ENCODE results near the gene GOSR1.

GOSR1 gene

DNA sequence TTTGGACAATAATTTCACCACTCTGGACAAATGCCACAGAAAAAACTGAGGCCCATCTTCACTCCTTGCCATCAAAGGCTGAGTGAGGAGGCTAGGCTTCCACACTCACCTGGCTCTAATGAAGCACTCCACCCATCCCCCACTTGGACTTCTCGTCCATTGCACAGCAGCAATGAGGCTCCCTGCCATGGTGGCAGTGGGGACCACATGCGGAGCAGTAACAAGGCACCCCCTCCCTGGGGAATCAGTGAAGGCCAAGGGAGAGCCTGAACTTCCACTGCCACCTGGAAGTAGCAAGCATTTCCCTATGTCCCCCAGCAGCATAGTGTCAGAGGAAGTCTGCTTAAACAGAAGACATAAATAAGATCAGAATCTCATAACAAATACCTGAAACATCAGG is 2.0 kb upstream of the GOSR1 start:
- no peak for TF ChIP-seq YY1 (IDR thresholded peaks at IDR 0.05; ENCODE audit: insufficient read depth, insufficient read length)
- TF ChIP-seq ZNF274 (IDR thresholded peaks at IDR 0.05; ENCODE audit: low read depth, low read length) = no peak
- no peak for TF ChIP-seq SUZ12 (IDR thresholded peaks at IDR 0.05; ENCODE audit: extremely low read depth, insufficient read depth, insufficient read length)
- Histone ChIP-seq H3K9me3 (ENCODE audit: insufficient read depth, low read length) (no peaks in the 10 kb centered on the region), H3K4me3 (ENCODE audit: insufficient read length, low read depth) (no peak overlapping the region), H3K4me1 (ENCODE audit: insufficient read depth, insufficient read length) (peaks cover 3% of the 10 kb centered on the region), H3K36me3 (ENCODE audit: insufficient read depth, insufficient read length, low read length) (peaks cover 13% of the 10 kb centered on the region), H3K27me3 (ENCODE audit: insufficient read depth, insufficient read length) (no peaks in the 10 kb centered on the region), H3K9ac (ENCODE audit: insufficient read length, low read depth) (no peak overlapping the region)
- no peak for DNase-seq (ENCODE audit: low read depth, low spot score)

DNA sequence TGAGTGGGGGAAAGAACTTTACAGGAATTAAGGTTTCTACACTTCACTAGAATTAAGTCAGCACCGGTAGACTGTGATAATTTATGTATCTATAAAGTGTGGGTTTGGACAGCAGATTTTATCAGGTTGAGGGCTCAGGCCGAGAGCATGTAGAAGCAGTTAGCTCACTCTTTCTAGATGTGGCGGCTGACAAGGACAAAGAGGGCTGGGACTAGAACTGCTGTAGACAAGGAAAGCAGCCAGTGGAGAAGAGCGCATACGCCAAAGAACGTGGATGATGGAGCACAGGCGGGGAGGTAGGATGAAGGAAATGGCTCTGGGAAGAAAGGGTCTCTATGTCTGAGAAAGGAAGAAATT is 504 bp upstream of the GOSR1 start:
- peaks cover 23% of the 10 kb centered on the region for H3K36me3 ChIP-seq (ENCODE audit: insufficient read depth, insufficient read length, low read length)
- no peak for DNase-seq (ENCODE audit: low read depth, low spot score)
- no peaks in the 10 kb centered on the region for H3K9me3 ChIP-seq (ENCODE audit: insufficient read depth, low read length)
- H3K4me3 ChIP-seq (ENCODE audit: insufficient read length, low read depth) = peak overlapping the region; percentile 81
- H3K27me3 ChIP-seq (ENCODE audit: insufficient read depth, insufficient read length) = no peaks in the 10 kb centered on the region
- TF ChIP-seq SUZ12 (IDR thresholded peaks at IDR 0.05; ENCODE audit: extremely low read depth, insufficient read depth, insufficient read length) = no peak
- no peak for TF ChIP-seq YY1 (IDR thresholded peaks at IDR 0.05; ENCODE audit: insufficient read depth, insufficient read length)
- no peak for TF ChIP-seq ZNF274 (IDR thresholded peaks at IDR 0.05; ENCODE audit: low read depth, low read length)
- peak overlapping the region; percentile 51 for H3K9ac ChIP-seq (ENCODE audit: insufficient read length, low read depth)
- H3K4me1 ChIP-seq (ENCODE audit: insufficient read depth, insufficient read length) = peaks cover 3% of the 10 kb centered on the region

DNA sequence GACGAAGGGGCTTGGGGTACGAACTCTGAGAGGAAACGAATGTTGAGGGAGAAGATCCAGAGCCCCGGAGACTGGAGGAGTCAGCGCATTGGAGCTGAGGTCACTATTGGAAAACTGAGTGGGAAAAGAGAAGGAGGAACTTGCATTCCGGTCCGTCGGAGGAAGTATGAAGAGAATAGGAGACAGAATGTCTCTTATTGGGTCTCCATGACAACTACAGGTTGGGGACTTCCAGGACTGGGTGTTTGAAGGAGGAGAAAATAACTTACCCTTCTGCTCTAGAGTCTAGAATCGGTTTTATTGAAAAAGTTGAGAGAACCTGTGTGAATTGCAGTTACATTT is 537 bp downstream of the GOSR1 start:
- Histone ChIP-seq H3K9me3 (ENCODE audit: insufficient read depth, low read length) (no peaks in the 10 kb centered on the region), H3K4me1 (ENCODE audit: insufficient read depth, insufficient read length) (peaks cover 3% of the 10 kb centered on the region), H3K27me3 (ENCODE audit: insufficient read depth, insufficient read length) (no peaks in the 10 kb centered on the region), H3K4me3 (ENCODE audit: insufficient read length, low read depth) (peak overlapping the region; percentile 81), H3K36me3 (ENCODE audit: insufficient read depth, insufficient read length, low read length) (peaks cover 31% of the 10 kb centered on the region), H3K9ac (ENCODE audit: insufficient read length, low read depth) (peak overlapping the region; percentile 96)
- TF ChIP-seq ZNF274 (IDR thresholded peaks at IDR 0.05; ENCODE audit: low read depth, low read length) (no peak), SUZ12 (IDR thresholded peaks at IDR 0.05; ENCODE audit: extremely low read depth, insufficient read depth, insufficient read length) (no peak), YY1 (IDR thresholded peaks at IDR 0.05; ENCODE audit: insufficient read depth, insufficient read length) (no peak)
- no peak for DNase-seq (ENCODE audit: low read depth, low spot score)

DNA sequence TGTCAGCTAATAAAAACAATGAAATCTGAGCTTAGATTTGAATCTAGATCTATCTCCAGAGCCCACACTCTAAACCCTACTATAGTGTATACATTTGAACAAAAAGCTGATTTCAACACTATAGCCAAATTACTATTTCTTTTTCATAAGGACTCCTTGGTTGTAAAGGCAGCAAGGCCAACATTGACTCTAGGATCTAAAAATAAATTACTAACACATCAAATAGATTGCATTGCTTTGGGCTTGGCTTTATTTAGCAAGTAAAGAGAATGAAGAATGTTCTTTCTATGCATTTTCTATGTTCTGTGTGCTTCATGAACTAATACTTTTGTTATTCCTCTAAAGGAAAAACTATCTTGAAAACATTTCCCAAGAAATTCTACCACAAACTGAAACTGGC is 5.3 kb downstream of the GOSR1 start:
- no peak overlapping the region for H3K9ac ChIP-seq (ENCODE audit: insufficient read length, low read depth)
- H3K27me3 ChIP-seq (ENCODE audit: insufficient read depth, insufficient read length) = no peaks in the 10 kb centered on the region
- no peak for DNase-seq (ENCODE audit: low read depth, low spot score)
- no peak for TF ChIP-seq YY1 (IDR thresholded peaks at IDR 0.05; ENCODE audit: insufficient read depth, insufficient read length)
- no peak for TF ChIP-seq ZNF274 (IDR thresholded peaks at IDR 0.05; ENCODE audit: low read depth, low read length)
- no peak for TF ChIP-seq SUZ12 (IDR thresholded peaks at IDR 0.05; ENCODE audit: extremely low read depth, insufficient read depth, insufficient read length)
- no peak overlapping the region for H3K4me3 ChIP-seq (ENCODE audit: insufficient read length, low read depth)
- H3K4me1 ChIP-seq (ENCODE audit: insufficient read depth, insufficient read length) = no peaks in the 10 kb centered on the region
- peaks cover 69% of the 10 kb centered on the region for H3K36me3 ChIP-seq (ENCODE audit: insufficient read depth, insufficient read length, low read length)
- H3K9me3 ChIP-seq (ENCODE audit: insufficient read depth, low read length) = no peaks in the 10 kb centered on the region

DNA sequence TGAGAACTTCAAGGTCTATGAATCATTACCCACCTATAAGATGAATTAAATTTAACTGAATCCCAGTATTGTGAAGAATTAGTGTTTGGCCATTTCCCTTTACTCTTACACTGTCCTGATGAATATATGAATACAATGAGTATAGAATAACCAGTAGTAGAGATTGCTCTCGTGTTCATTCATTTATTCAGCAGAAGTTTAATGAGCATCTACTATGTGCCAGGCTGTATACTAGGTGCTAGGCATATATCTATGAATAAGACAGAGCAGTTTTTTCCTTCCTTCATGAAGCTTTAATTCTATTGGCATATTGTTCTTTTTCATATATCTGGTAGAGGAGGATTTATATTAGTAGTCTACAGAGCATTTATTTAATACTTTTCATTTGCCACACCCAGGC is 6.0 kb downstream of the GOSR1 start:
- TF ChIP-seq ZNF274 (IDR thresholded peaks at IDR 0.05; ENCODE audit: low read depth, low read length) (no peak), YY1 (IDR thresholded peaks at IDR 0.05; ENCODE audit: insufficient read depth, insufficient read length) (no peak), SUZ12 (IDR thresholded peaks at IDR 0.05; ENCODE audit: extremely low read depth, insufficient read depth, insufficient read length) (no peak)
- H3K9ac ChIP-seq (ENCODE audit: insufficient read length, low read depth) = no peak overlapping the region
- no peak for DNase-seq (ENCODE audit: low read depth, low spot score)
- H3K4me1 ChIP-seq (ENCODE audit: insufficient read depth, insufficient read length) = no peaks in the 10 kb centered on the region
- peaks cover 72% of the 10 kb centered on the region for H3K36me3 ChIP-seq (ENCODE audit: insufficient read depth, insufficient read length, low read length)
- H3K4me3 ChIP-seq (ENCODE audit: insufficient read length, low read depth) = no peak overlapping the region
- H3K9me3 ChIP-seq (ENCODE audit: insufficient read depth, low read length) = no peaks in the 10 kb centered on the region
- H3K27me3 ChIP-seq (ENCODE audit: insufficient read depth, insufficient read length) = no peaks in the 10 kb centered on the region

DNA sequence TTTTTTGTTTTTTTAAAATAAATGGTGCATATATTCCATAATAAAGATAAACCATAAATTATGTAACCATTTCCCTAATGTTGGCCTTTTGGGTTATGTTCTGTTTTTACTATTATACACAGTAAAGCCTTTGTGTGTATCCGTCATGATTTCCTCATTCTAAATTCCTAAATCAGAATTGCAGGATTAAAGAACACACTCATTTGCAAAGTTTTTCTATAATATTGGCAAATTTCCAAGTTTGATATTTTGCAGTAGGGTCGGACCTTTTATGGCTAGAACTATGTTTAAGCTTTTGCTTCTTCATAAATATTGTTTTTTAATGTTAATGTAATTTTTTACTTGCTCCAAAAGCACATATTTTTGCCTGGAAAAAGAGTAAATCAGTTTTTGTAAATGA is 16.6 kb downstream of the GOSR1 start:
- Histone ChIP-seq H3K27me3 (ENCODE audit: insufficient read depth, insufficient read length) (no peaks in the 10 kb centered on the region), H3K4me3 (ENCODE audit: insufficient read length, low read depth) (no peak overlapping the region), H3K36me3 (ENCODE audit: insufficient read depth, insufficient read length, low read length) (peaks cover 74% of the 10 kb centered on the region), H3K4me1 (ENCODE audit: insufficient read depth, insufficient read length) (no peaks in the 10 kb centered on the region), H3K9ac (ENCODE audit: insufficient read length, low read depth) (no peak overlapping the region), H3K9me3 (ENCODE audit: insufficient read depth, low read length) (no peaks in the 10 kb centered on the region)
- no peak for DNase-seq (ENCODE audit: low read depth, low spot score)
- TF ChIP-seq ZNF274 (IDR thresholded peaks at IDR 0.05; ENCODE audit: low read depth, low read length) (no peak), SUZ12 (IDR thresholded peaks at IDR 0.05; ENCODE audit: extremely low read depth, insufficient read depth, insufficient read length) (no peak), YY1 (IDR thresholded peaks at IDR 0.05; ENCODE audit: insufficient read depth, insufficient read length) (no peak)

DNA sequence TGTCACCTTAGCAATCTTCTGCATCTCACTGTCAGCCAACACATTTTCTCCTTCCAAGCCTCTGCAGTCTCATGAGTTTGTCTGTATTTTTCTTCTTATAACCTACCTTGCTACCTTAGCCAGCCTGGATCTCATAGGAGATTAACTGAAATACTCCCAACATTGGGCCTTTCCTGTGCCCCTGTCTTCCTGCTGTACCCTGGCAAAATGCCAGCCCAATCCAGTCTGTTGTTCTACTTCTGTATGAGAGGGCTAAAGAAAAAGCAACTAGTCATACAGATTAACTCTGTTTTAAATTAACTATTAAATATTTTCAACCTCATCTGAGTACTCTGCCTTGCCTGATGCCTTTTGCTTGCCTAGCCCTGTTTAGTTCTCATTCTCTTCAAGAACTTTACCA is 18.4 kb downstream of the GOSR1 start:
- Histone ChIP-seq H3K9ac (ENCODE audit: insufficient read length, low read depth) (no peak overlapping the region), H3K4me3 (ENCODE audit: insufficient read length, low read depth) (no peak overlapping the region), H3K36me3 (ENCODE audit: insufficient read depth, insufficient read length, low read length) (peaks cover 62% of the 10 kb centered on the region), H3K27me3 (ENCODE audit: insufficient read depth, insufficient read length) (no peaks in the 10 kb centered on the region), H3K9me3 (ENCODE audit: insufficient read depth, low read length) (no peaks in the 10 kb centered on the region), H3K4me1 (ENCODE audit: insufficient read depth, insufficient read length) (no peaks in the 10 kb centered on the region)
- no peak for TF ChIP-seq ZNF274 (IDR thresholded peaks at IDR 0.05; ENCODE audit: low read depth, low read length)
- no peak for TF ChIP-seq YY1 (IDR thresholded peaks at IDR 0.05; ENCODE audit: insufficient read depth, insufficient read length)
- no peak for TF ChIP-seq SUZ12 (IDR thresholded peaks at IDR 0.05; ENCODE audit: extremely low read depth, insufficient read depth, insufficient read length)
- no peak for DNase-seq (ENCODE audit: low read depth, low spot score)

DNA sequence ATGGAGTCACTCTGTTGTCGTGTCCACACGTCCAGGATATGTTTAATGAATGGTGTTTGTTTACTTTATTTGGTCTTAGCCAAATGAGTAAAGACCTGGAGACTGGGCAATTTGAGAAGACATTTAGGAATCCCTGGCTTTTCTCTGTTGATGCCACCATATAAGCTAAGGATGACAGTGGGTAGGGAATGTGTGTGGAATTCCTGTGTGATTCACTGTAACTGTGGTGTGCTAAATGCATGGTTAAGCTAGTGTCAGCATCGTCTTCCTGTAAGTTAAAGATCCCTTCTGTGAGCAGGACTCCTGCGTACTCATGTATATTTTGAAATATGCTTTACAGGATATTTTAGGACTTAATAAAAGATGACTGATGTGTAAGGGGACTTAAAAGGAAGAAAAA is 26.4 kb downstream of the GOSR1 start:
- DNase-seq (ENCODE audit: low read depth, low spot score) = no peak
- no peak for TF ChIP-seq YY1 (IDR thresholded peaks at IDR 0.05; ENCODE audit: insufficient read depth, insufficient read length)
- TF ChIP-seq ZNF274 (IDR thresholded peaks at IDR 0.05; ENCODE audit: low read depth, low read length) = no peak
- TF ChIP-seq SUZ12 (IDR thresholded peaks at IDR 0.05; ENCODE audit: extremely low read depth, insufficient read depth, insufficient read length) = no peak
- Histone ChIP-seq H3K9me3 (ENCODE audit: insufficient read depth, low read length) (no peaks in the 10 kb centered on the region), H3K4me3 (ENCODE audit: insufficient read length, low read depth) (no peak overlapping the region), H3K27me3 (ENCODE audit: insufficient read depth, insufficient read length) (no peaks in the 10 kb centered on the region), H3K9ac (ENCODE audit: insufficient read length, low read depth) (no peak overlapping the region), H3K36me3 (ENCODE audit: insufficient read depth, insufficient read length, low read length) (peaks cover 36% of the 10 kb centered on the region), H3K4me1 (ENCODE audit: insufficient read depth, insufficient read length) (peaks cover 4% of the 10 kb centered on the region)

Data from NT2/D1 (cell line).